HG03066 (cell line): Measurements from ENCODE around the gene DUSP11.
"Not testable (repeated sequence)": the region's sequence is repeated elsewhere in the genome, so short reads cannot be mapped to it uniquely, and the experiment has no call there.

ENCODE experiments used
- ATAC-seq: cut with Tn5 transposase; IDR thresholded peaks from one replicate; pipeline ENCODE4 v1.9.1; 2021; ENCODE audit warnings: low read depth; ENCODE audit not compliant: unreplicated experiment

The DUSP11 gene

DNA sequence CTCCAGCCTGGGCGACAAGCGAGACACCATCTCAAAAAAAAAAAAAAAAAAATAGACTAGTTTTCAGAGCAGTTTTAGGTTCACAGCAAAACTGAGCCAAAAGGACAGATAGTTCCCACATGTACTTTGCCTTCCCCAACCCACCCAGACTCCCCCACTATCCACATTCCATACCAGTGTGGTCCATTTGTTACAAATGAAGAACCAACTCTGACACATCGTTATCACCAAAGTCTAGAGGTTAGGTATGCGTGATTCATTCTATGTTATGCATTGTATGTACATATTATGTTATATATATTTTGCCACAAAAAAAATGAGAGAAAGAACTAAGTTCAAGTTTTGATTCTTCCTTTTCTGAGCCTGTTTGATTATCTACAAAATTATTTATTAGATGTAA lies 3.5 kb downstream of the DUSP11 start:
- no peak for ATAC-seq

DNA sequence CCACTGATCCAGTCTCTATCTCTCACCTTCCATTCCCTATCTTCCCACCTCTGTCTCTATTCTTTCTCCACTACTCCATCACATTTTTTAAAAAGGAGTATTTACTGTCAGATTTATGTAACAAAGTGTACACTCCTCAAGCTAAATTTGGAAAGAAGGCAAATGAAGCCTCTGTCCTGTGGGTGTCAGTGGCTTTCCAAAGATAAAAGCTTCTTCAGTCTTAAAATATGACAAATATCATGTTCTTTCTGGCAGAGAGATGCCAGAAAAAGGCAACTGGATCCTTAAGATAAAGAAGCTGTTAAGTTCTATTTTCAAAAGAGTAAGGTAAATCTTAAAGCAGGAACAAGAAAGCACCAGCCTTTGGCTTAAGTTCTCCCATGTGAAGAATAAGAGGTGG lies 7.1 kb downstream of the DUSP11 start:
- no peak for ATAC-seq

DNA sequence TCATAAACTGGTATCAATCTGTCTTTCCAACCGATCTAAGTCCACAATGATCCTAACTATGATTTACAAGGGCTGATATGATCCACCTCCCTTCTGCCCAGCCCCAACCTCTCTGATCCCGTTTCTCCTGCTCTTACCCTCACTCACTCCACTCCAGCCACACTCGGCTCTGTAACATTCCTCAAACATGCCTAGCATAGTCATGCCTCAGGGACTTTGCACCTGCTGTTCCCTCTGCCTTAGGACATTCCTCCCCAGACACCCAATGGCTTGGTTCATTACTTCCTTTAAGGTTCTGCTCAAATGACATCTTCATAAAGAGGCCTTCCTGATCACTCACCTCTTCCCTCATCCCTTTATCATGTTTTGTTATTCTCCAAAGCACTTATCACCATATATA lies 9.2 kb downstream of the DUSP11 start:
- no peak for ATAC-seq

DNA sequence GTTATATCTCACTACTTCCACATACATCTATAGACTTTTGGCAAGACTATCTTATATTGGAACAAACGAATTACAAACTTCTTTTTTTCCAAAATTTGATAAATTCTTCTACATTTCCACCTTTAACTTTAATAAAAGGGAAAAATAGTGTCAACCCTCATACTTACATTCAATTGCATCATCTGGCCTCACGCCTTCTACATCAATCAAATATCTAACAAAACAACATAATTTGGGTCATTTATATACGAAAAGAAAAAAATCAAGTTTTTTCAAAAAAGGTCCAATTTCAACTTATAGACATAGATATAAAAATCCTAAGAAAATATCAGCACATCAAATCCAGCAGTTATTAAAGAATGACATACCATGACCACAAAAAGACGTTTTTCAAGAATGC lies 12.9 kb downstream of the DUSP11 start:
- no peak for ATAC-seq

DNA sequence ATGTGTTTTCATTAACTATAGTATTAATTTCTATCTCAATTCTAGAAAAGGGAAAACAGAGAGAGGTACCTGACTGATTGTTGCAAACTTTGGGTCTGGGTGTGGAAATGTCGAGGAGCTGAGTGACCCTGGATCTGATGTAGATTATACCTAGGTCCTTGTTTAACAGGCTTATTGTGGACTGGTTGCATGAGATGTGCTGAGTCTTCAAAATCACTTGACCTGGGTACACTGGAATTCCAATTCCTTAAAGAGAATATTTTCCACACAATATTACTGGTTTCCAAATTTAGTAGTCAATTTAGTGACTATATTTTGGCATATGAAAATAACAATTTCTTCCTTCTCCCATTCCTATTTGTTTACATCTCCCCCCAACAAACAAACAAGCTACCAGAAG lies 13.6 kb downstream of the DUSP11 start:
- ATAC-seq = no peak

DNA sequence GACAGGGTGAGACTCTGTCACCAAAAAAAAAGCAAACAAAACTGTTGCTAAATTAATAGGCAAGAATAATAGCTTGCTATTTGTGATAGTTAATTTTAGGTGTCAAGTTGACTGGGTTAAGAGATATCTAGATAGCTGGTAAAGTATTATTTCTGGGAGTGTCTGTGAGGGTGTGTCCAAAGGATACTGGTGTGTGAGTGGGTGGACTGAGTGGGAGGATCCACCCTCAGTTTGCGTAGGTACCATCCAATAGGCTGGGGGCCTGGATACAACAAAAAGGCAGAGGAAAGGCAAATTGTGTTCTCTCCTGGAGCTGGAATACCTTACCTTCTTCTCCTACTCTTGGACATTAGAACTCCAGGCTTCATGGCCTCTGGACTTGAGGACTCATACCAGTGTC lies 15.0 kb downstream of the DUSP11 start:
- ATAC-seq = no peak

DNA sequence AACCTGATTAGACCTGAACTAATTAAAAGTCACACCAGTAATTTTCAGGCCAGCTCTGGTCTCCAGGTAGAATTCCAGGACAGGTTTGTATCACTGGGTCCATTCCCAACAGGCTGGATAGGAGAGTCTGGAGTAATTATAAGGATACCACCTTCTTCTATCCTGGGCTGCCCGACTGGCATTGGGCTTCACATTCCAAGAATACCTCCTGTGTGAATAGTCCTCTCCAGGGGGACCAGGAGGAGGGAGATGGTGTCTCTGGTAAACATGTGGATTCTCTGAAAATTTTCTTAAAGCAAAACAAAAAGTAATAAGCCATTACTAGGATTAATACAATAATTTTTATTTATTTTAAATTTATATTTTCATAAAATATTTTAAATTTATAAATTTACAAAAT lies 17.3 kb downstream of the DUSP11 start:
- ATAC-seq = no peak

DNA sequence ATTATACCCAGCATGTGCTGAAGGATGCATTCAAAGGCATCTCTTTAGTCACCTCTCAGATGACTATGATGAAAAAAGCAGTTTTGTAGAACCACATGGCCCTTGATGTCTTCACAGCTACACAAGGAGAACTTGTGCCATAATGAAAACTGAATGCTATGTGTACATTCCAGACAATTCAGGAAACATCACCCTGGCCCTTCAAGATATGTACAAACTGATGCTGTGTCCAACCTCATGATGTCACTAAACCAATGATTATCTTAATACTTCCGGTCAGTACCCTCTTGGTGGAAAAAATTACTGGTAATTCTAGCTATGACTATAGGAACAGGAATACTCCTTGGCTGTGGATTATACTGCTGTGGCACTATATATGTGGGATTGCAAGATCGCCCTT lies 20.0 kb downstream of the DUSP11 start:
- no peak for ATAC-seq

DNA sequence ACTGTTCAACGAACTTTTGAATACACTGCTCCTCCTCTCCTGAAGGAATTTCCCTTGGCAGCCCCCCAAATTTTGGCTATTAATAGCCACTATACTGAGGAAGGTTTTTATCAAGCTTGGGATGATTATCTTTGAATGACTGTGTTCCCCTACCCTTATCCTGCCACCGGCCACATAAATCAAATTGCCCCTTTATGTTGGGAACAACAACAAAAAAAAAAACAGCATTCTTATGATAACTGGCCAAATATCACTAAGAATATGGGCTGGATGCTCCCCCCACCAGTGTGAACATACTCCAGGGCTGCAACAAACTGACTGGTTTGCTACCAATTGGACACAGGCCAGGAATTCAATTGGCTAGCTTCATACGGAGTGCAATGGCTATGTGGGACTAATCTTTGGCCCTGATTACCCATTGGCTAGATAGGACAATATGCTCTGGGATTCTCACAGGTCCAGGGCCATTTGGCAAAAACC lies 20.6 kb downstream of the DUSP11 start:
- ATAC-seq = no peak

DNA sequence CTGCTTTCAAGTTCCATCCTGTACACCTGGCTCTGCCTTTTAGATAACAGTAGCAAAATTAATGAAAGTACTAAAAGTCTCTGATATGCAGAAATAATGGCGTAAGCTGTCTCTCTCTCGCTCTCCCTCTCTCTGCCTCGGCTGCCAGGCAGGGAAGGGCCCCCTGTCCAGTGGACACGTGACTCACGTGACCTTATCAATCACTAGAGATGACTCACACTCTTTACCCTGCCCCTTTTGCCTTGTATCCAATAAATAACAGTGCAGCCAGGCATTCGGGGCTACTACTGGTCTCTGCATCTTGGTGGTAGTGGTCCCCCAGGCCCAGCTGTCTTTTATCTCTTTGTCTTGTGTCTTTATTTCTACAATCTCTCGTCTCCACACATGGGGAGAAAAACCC lies 25.6 kb downstream of the DUSP11 start:
- ATAC-seq = not testable (repeated sequence)

DNA sequence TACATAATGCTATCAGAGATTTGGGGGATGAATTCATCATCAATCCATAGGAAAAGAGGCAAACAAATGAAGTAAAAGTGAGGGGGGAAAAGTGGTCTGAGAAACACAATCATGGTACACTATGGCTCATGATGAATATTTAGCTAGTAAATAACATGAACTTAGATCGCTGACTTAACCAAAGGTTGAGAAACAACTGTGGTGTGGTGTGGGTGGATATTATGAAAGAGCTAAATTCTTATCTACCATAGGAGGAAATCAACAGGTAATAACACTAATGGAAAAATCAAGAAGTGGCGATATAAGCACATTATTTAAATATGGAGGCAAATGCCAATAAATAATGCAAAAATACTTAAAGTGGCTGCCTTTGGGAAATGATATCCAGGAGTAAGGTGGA lies 30.6 kb downstream of the DUSP11 start:
- ATAC-seq = no peak

DNA sequence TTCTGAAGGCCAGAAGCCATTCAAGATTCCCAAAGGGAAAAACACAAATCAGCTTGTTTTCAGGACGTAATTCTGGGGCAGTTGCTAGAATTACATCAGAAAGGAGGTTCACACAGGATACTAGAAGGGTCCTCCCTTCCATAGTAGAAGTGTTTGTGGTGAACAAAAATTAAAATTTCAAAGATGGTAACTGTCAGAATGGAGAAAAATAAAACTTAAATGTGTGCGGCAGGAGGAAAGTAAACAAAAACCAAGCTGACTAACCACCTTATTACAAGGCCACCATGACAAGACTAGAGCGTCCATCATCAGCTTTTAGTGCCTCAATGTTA lies 33.1 kb downstream of the DUSP11 start:
- no peak for ATAC-seq

DNA sequence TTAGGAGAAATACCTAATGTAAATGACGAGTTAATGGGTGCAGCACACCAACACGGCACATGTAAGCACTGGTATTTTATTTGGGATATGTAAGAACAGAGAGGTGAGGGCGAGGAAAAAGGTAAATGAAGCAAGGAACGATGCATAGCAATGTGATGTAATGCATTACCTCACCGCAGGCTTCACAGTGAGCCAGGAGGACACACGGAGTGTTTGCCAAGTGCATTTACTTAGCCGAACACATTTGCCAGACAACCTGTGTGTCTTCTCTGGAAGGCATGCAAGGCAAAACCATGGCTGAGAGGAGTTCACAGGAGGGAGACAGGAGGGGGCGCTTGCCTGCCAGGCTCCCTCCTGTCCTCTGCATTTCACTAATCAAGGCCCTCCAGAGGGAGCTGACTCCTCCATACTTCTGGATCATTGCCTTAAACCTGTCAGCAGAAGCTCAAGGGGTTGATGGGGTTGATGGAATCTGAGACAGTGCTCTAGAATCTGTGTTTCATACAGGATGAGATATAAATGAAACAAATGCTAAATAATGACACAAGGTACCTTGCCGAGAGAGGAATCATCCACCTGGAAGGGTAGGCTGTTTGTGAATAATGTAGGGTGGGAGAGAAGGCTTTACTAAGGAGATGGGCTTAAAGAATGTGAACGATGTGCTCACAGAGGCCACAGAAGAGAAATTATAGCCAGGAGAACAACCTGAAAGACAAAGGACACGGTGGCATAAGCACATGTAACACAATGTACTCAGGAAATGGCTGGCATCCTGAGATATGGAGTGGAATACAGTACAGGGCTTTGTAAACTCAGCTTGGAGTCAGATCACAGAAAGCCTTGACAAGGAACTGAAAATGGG lies 33.7 kb downstream of the DUSP11 start:
- ATAC-seq = no peak

DNA sequence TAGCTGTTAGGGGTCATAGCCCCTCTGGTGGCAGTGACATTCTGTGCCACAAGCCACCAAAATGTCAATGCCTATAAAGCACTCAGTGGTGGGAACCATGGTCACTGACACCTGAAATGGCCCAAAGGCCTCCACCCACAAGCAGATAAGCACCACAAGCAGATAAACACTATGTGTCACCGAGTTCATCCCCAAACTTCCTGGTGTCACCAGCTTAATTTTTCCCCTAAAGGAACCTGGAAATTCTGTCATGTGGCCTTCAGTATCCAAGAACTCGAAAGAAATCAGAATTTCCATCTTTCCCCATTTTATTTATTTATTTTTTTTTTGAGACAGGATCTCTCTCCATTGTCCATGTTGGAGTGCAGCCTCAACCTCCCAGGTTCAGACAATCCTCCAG lies 39.1 kb downstream of the DUSP11 start:
- ATAC-seq = no peak

DNA sequence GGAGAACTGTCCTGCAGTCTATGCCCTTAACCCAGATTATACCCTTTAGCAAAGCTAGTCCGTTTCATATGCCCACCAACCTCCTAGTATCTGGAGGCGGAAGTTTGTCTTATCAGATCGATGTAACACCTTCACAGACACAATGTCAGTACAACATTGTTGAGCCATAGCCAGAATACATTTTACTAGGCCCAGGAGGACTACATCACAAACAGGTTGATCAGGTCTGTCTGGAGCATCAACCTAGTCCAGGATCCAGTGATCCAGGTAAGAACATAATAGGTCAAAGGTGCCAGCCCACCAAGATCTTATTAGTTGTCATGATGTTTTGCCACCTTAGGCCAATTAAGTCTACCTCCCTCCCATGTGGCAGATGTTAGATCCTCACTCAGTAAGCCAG lies 40.8 kb downstream of the DUSP11 start:
- ATAC-seq = no peak

DNA sequence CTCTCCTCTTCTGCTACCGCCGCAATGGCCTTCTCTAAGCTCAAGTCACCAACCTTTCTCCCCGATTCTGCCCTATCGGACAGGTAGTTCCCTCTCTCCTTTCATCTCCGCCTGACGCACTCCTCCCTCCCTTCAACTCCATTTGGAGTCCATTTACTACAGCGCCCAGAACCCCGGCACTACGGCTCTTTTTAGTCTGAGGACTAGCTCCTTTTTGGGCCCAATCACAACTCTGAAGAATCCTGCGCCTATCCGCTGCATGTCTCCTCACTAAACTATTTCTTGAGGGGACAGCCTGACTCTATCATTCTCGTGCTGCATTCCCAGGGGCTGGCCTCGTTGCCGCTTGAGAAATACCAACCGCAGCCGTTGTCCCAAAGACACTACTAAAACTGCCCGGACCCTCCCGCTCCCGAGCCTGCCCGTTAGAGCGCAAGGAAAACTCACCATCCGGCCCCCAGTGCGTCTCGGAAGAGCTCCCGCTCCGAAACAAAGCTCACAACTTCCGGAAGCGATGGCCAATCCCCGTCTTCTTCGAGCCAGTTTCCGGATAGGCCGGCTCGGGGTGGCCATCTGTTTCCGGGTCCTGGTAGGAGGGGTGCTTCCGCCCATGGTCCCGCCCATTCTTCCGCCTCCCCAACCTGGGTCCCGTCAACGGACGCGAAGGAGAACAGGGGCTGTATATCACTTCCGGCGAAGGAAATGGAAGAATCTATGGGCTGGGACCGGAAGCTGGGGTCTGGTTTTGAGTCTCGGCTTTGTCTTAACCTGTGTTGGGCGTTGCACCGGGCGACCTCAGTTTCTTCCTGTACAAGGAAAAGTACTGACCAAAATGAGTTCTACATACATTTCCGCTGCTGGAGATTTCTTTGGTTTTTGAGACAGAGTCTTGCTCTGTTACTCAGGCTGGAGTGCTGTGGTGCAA lies 42.8 kb downstream of the DUSP11 start, which contains the start of gene TPRKB:
TPRKB (minus strand) TSS at position 491 of the 925 bp plus-strand sequence. CDS start 2,776 bp downstream, outside the sequence.
- peak; percentile 96 for ATAC-seq

DNA sequence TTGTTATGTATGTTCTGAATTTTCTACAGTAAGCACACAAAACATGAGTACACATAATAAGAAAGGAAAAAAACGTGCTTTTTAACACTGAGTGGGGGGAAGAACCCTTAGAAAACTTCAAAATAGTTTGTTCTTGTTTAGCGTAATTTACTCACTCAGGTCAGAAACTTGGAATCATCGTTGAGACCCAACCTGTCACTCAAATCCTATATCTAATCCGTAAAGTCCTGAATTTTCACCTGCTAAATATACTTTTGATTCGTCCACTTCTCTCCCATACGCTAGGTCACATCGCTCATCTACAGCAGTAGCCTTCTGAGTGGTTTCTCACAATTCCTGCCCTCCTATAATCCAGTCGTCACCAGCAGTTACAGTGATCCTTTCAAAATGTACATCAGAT lies 43.5 kb downstream of the DUSP11 start:
- ATAC-seq = no peak

DNA sequence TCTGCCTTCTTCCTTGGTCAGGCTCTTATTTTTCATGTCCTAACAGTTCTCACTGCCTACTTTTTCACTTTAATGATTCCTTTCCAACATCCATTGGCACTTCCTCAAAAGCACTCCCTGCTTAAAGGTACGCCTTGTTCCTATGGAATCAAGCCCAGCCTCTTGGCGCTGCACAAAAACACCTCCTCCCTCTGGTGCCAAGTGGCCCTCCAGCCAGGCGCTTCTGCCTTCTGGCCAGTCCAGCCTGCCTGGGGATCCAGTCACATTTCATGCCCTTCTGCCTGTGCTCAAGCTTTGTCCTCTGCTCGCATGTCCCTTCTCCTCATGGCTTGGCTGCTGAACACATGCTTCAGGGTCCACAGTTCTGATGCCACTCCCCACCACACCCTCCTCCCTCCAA lies 49.1 kb downstream of the DUSP11 start:
- ATAC-seq = no peak

DNA sequence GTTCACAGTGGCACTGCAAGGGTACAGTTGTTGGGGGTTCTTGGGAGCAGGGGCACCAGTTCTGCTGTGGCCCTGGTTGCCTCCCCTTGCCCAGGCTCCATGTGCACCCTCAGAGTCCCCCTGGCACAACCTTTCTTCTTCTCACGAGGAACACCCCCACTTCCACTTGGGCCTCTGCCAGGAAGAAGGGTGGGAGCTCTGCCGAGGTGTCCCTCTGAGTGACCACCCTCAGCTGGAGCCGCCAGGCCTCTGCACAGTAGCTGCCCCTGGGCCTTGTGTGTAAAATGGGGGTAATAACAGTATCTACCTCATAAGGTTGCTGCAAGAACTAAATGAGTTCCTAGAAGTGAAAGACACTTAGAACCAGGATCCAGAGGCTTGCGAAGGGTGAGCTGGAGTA lies 51.2 kb downstream of the DUSP11 start:
- ATAC-seq = no peak

DNA sequence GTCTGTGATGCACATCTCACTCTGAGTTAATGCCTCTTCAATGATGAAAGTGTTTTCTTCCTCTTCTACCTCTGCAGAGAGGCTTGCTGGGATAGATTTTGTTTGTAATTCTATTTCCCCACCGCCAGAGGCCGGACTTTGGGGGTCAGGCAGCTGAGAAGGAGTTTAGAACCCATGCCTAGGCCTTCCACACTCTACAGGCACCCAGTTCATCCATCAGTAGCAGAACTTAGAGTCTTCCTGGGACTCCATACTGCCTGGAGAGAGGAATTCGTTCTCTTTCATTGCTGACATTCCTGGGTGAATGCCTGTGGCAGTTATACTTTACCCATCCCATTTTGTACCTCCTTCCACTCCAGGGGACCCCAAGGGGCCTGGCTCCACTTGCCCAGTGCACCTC lies 51.9 kb downstream of the DUSP11 start:
- ATAC-seq = no peak

DNA sequence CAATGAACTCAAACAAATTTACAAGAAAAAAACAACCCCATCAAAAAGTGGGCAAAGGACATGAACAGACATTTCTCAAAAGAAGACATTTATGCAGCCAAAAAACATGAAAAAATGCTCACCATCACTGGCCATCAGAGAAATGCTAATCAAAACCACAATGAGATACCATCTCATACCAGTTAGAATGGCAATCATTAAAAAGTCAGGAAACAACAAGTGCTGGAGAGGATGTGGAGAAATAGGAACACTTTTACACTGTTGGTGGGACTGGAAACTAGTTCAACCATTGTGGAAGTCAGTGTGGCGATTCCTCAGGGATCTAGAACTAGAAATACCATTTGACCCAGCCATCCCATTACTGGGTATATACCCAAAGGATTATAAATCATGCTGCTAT lies 53.2 kb downstream of the DUSP11 start:
- not testable (repeated sequence) for ATAC-seq
